ENCODE results near the gene ETV2.

The ETV2 gene

GRCh38 chr19:35623327-35624010 lies 18.1 kb upstream of the ETV2 start:
- in situ Hi-C loops (cut with HindIII; ENCODE audit: low sequenced_read_pairs): no loop called here

GRCh38 chr19:35628264-35628564 lies 13.3 kb upstream of the ETV2 start:
- in situ Hi-C loops (cut with HindIII; ENCODE audit: low sequenced_read_pairs): no loop called here

GRCh38 chr19:35628565-35629331 lies 12.8 kb upstream of the ETV2 start, which contains the start of gene RBM42:
Gene RBM42 (plus strand): TSS chr19:35629036. CDS start chr19:35629154, 118 bp downstream.
- in situ Hi-C loops (cut with HindIII; ENCODE audit: low sequenced_read_pairs): no loop called here

- in situ Hi-C loops (cut with HindIII; ENCODE audit: low sequenced_read_pairs): no loop called here
Observed at GRCh38 chr19:35629332-35629633, 12.3 kb upstream of the ETV2 start.

- in situ Hi-C loops (cut with HindIII; ENCODE audit: low sequenced_read_pairs): no loop called here
Observed at GRCh38 chr19:35633727-35634440, 7.7 kb upstream of the ETV2 start.

GRCh38 chr19:35636651-35637050 lies 4.9 kb upstream of the ETV2 start:
- in situ Hi-C loops (cut with HindIII; ENCODE audit: low sequenced_read_pairs): loop anchor here (5.0 kb wide), 1 partner anchor 89 kb away; the partner anchor contains the start of gene TMEM147

GRCh38 chr19:35637165-35637564 lies 4.4 kb upstream of the ETV2 start:
- in situ Hi-C loops (cut with HindIII; ENCODE audit: low sequenced_read_pairs): loop anchor here (5.0 kb wide), 1 partner anchor 90 kb away; the partner anchor contains the start of gene TMEM147

- in situ Hi-C loops (cut with HindIII; ENCODE audit: low sequenced_read_pairs): loop anchor here (5.0 kb wide), 1 partner anchor 92 kb away; the partner anchor contains the start of gene TMEM147
Observed at GRCh38 chr19:35639321-35639639, 2.3 kb upstream of the ETV2 start.

- in situ Hi-C loops (cut with HindIII; ENCODE audit: low sequenced_read_pairs): loop anchor here (5.0 kb wide), 1 partner anchor 93 kb away; the partner anchor contains the start of gene TMEM147
Observed at GRCh38 chr19:35639863-35640262, 1.7 kb upstream of the ETV2 start.

- in situ Hi-C loops (cut with HindIII; ENCODE audit: low sequenced_read_pairs): no loop called here
Observed at GRCh38 chr19:35642312-35642711, 767 bp downstream of the ETV2 start.

- in situ Hi-C loops (cut with HindIII; ENCODE audit: low sequenced_read_pairs): no loop called here
Observed at GRCh38 chr19:35642798-35643254, 1.3 kb downstream of the ETV2 start.

GRCh38 chr19:35643255-35644205 lies 2.0 kb downstream of the ETV2 start:
- in situ Hi-C loops (cut with HindIII; ENCODE audit: low sequenced_read_pairs): no loop called here

GRCh38 chr19:35644206-35644986 lies 2.9 kb downstream of the ETV2 start:
- in situ Hi-C loops (cut with HindIII; ENCODE audit: low sequenced_read_pairs): no loop called here

GRCh38 chr19:35644987-35645679 lies 3.6 kb downstream of the ETV2 start:
- in situ Hi-C loops (cut with HindIII; ENCODE audit: low sequenced_read_pairs): no loop called here

GRCh38 chr19:35645680-35646511 lies 4.4 kb downstream of the ETV2 start:
- in situ Hi-C loops (cut with HindIII; ENCODE audit: low sequenced_read_pairs): no loop called here

- in situ Hi-C loops (cut with HindIII; ENCODE audit: low sequenced_read_pairs): no loop called here
Observed at GRCh38 chr19:35648017-35648961, 6.7 kb downstream of the ETV2 start, which contains the start of gene COX6B1. Gene COX6B1 (plus strand): TSS chr19:35648323. CDS start chr19:35651244, 2,921 bp downstream.

- in situ Hi-C loops (cut with HindIII; ENCODE audit: low sequenced_read_pairs): no loop called here
Observed at GRCh38 chr19:35650581-35650980, 9.0 kb downstream of the ETV2 start.
